Chondrocyte (in vitro differentiated cells): Measurements from ENCODE around the gene CUBN. TPM values are rescaled to one million over a fixed set of nuclear protein-coding genes. Genes with fewer than 3 reads are reported as not detected.

Source experiments
- DNase-seq: peaks from one replicate; pipeline ENCODE4 v3.0.0; 2021; ENCODE audit warnings: mixed read lengths, low spot score
- H3K27ac Mint-ChIP-seq: one replicate; pipeline ENCODE4 v1.8.0; 2021; ENCODE audit warnings: mild to moderate bottlenecking, moderate library complexity, mixed read lengths; ENCODE audit not compliant: unreplicated experiment
- H3K27me3 Mint-ChIP-seq: 2 replicates; pipeline ENCODE4 v1.8.0; 2021; ENCODE audit warnings: low read depth, mixed read lengths
- H3K36me3 Mint-ChIP-seq: 2 replicates; pipeline ENCODE4 v1.8.0; 2021; ENCODE audit warnings: low read depth, mixed read lengths
- H3K4me1 Mint-ChIP-seq: 2 replicates; pipeline ENCODE4 v1.8.0; 2021; ENCODE audit warnings: low read depth, mild to moderate bottlenecking, mixed read lengths
- H3K4me3 Mint-ChIP-seq: one replicate; pipeline ENCODE4 v1.8.0; 2021; ENCODE audit warnings: mild to moderate bottlenecking, moderate library complexity, mixed read lengths; ENCODE audit not compliant: unreplicated experiment
- H3K9me3 Mint-ChIP-seq: 2 replicates; pipeline ENCODE4 v1.8.0; 2021; ENCODE audit warnings: low read depth, mixed read lengths
- total RNA-seq: library from RNA; stranded (reverse); gene quantifications from 3 replicates; pipeline ENCODE4 v1.2.1, GENCODE V29; 2021
- TF ChIP-seq, protein P1 (sequence below): fragments of 200-600 bp; sonication (generic); IDR thresholded peaks from 2 replicates; pipeline ENCODE4 v1.5.0; 2021; ENCODE audit warnings: antibody characterized with exemption, mild to moderate bottlenecking, moderate library complexity

The CUBN gene
- total RNA-seq, 1 donor from 2014 or later = 1.0 TPM

DNA sequence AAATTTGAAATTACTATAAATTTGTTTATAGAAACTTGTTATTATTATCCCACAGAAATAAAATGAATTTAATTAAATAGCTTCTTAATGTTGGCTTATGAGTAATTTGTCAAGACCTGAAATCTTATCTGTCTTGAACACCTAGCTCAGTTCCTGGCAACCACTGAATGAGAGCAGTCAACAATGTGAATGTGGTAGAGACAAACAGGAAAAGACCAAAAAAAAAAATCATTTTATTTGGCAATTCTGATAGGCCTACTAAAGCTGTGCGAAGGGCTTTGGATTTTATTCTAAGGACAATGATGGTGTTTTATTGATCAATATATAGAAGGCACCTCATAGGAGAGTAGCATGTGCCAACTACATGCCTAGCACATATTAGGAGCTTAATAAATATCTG, 184.6 kb downstream of the CUBN start:
- H3K4me1 Mint-ChIP-seq = peaks cover 28% of the 10 kb centered on the region
- no peak overlapping the region for H3K4me3 Mint-ChIP-seq
- H3K9me3 Mint-ChIP-seq = no peaks in the 10 kb centered on the region
- peak overlapping the region; percentile 85 for H3K27ac Mint-ChIP-seq
- no peaks in the 10 kb centered on the region for H3K27me3 Mint-ChIP-seq
- DNase-seq = no peak
- TF ChIP-seq, protein P1, sequence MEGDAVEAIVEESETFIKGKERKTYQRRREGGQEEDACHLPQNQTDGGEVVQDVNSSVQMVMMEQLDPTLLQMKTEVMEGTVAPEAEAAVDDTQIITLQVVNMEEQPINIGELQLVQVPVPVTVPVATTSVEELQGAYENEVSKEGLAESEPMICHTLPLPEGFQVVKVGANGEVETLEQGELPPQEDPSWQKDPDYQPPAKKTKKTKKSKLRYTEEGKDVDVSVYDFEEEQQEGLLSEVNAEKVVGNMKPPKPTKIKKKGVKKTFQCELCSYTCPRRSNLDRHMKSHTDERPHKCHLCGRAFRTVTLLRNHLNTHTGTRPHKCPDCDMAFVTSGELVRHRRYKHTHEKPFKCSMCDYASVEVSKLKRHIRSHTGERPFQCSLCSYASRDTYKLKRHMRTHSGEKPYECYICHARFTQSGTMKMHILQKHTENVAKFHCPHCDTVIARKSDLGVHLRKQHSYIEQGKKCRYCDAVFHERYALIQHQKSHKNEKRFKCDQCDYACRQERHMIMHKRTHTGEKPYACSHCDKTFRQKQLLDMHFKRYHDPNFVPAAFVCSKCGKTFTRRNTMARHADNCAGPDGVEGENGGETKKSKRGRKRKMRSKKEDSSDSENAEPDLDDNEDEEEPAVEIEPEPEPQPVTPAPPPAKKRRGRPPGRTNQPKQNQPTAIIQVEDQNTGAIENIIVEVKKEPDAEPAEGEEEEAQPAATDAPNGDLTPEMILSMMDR = no peak
- H3K36me3 Mint-ChIP-seq = no peaks in the 10 kb centered on the region

DNA sequence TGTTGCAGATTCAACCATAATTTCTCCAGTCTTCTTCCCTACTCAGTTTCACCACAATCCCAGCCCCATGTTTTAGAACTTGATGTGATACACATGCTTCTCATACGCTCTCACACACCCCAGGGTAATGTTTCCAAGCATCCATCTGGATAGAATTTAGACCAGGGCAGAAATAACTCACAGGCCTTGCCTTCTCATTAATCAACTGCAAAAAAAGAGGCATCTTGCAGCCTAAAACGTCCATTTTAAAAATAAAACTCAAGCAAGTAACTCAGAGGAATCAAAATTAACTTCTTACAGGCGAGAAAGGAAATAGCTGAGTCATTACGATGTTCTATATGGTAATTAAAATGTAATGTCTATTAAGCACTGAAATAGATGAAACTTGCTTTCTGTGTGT, 185.2 kb downstream of the CUBN start:
- Mint-ChIP-seq H3K9me3 (no peaks in the 10 kb centered on the region), H3K4me1 (peaks cover 28% of the 10 kb centered on the region), H3K27ac (peak overlapping the region; percentile 85), H3K4me3 (no peak overlapping the region), H3K36me3 (no peaks in the 10 kb centered on the region), H3K27me3 (no peaks in the 10 kb centered on the region)
- TF ChIP-seq, protein P1 = no peak
- DNase-seq = no peak

DNA sequence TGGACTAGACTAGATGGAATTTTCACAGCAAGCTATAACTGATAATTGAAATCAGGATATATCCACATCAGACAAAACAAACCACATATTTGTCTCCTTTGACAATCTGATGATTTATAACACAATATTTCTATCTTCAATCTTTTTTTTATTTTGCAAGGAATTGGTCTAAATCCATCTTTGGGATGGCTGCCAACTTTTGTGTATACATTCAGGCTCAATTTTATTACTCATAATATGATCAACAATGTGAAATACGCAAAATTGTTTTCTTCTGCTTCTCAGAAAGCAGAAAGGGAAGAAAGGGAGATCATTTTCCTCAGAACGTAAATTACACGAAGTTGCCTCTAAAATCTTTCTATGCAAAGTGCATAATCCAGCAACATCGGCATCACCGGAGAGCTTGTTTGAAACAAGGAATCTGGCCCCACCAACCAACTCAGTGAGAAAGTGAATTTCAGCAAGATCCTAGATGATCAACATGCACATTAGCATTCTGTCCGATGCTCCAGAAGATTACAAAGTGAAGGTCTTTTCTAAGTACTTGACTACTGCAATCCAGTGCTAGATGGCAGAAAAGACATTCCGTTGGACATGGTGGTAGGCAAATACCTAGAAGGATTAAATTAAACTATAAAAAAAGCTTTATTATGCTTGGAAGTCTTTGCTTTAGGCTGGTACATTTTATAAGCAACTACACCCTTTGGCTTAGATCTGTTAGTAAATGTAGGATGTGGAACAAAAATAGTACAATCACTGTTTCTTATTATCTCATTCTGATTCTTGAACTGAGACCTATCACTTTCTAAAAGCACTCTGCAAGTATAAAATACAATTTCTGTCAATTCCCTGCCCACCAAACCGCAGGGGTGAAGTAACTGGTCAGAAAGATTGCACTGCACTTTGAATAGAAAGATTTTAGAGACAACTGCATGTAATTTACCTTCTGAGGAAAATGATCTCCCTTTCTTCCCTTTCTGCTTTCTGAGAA, 186.0 kb downstream of the CUBN start:
- TF ChIP-seq, protein P1 = peak; percentile 78
- peaks cover 28% of the 10 kb centered on the region for H3K4me1 Mint-ChIP-seq
- H3K27ac Mint-ChIP-seq = peak overlapping the region; percentile 85
- H3K27me3 Mint-ChIP-seq = no peaks in the 10 kb centered on the region
- no peaks in the 10 kb centered on the region for H3K9me3 Mint-ChIP-seq
- no peak overlapping the region for H3K4me3 Mint-ChIP-seq
- DNase-seq = no peak
- no peaks in the 10 kb centered on the region for H3K36me3 Mint-ChIP-seq

DNA sequence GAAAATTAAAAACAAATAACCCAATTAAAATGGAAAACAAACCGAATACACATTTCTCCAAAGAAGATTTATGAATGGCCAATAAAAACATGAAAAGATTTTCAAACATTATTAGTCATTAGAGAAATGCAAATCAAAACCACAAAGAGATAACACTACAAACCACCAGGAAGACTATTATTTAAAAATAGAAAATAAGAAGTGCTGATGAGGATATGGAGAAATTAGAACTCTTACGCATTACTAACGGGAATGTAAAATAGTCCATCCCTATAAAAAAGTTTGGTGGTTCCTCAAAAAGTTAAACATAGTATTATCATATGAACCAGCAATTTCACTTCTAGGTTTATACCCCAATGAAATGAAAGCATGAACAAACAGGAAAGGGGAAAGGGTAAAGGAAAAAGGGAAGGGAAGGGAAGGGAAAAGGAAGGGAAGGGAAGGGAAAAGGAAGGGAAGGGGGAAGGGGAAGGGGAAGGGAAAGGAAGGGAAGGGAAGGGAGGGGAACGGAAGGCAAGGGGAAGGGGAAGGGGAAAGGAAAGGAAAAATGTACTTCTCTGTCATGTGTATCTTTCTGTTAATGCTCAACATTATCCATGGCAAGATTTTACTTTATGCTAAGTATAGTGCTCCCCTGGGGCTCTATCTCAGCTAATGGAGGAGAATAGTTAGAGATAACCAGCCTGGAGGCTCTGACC, 187.1 kb downstream of the CUBN start:
- no peaks in the 10 kb centered on the region for H3K27me3 Mint-ChIP-seq

DNA sequence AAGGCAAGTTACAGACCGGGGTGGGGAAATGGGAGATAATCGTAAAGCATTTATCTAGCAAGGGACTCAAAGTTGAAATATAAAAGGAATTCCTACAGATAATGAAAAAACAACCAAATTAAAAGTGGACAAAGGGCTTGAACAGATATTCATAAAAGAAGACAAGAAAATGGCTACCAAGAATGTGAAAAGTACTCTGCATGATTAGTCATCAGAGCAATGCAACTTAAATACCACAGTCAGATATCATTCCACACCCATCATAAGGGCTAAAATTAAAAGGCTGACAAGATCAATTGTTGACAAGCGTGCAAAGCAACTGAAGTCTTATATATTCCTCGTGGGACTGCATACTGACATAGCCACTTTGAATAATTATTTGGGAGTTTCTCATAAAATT, 187.7 kb downstream of the CUBN start:
- Mint-ChIP-seq H3K4me3 (no peak overlapping the region), H3K27me3 (no peaks in the 10 kb centered on the region), H3K9me3 (no peaks in the 10 kb centered on the region), H3K27ac (no peak overlapping the region), H3K36me3 (no peaks in the 10 kb centered on the region), H3K4me1 (peaks cover 28% of the 10 kb centered on the region)
- DNase-seq = no peak
- TF ChIP-seq, protein P1 = no peak

More for the DNA sequence above, 187.1 kb downstream of the CUBN start:
- Mint-ChIP-seq H3K36me3 (no peaks in the 10 kb centered on the region), H3K4me1 (peaks cover 28% of the 10 kb centered on the region), H3K4me3 (no peak overlapping the region), H3K9me3 (no peaks in the 10 kb centered on the region), H3K27ac (no peak overlapping the region)
- DNase-seq = no peak
- TF ChIP-seq, protein P1 = no peak
